Superior temporal gyrus (tissue), 1 donor: ENCODE data around the gene LSM14A.
"Not testable (repeated sequence)": the region's sequence is repeated elsewhere in the genome, so short reads cannot be mapped to it uniquely, and the experiment has no call there.

ENCODE experiments used
- DNase-seq: peaks from one replicate; pipeline ENCODE4 v3.0.0-alpha.2; 2016; ENCODE audit errors: extremely low spot score

Gene LSM14A

DNA sequence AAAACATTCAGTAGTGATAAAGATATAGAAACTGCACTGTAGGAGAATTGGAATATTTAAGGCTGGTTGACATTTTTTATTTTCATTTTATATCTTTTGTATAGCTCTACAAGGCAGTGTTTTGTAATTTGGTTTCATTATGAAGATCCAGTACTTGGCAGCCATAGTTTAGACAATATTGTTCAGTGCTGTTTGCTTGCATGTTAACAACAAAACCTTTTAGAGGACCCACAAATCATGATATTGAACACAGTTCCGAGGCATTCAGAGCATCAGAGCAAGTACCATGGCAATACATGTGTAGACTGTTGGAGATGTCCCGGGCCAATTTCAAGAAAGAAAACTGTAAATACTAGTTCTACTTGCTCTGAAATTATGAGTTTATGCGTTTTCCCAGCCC lies 56.5 kb downstream of the LSM14A start:
- DNase-seq = peak; percentile 58

DNA sequence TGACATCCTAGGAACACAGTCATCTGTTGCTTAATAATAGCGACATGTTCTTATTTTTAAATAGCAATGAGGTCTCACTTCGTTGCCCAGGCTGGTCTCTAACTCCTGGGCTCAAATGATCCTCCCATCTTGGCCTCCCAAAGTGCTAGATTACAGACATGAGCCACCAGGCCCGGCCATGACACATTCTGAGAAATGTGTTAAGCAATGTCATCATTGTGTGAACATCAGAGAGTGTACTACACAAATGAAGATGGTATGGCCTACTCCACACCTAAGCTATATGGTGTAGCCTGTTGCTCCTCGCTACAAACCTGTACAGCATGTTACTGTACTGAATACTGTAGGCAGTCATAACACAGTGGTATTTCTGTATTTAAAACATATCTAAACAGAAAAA lies 57.4 kb downstream of the LSM14A start:
- no peak for DNase-seq

DNA sequence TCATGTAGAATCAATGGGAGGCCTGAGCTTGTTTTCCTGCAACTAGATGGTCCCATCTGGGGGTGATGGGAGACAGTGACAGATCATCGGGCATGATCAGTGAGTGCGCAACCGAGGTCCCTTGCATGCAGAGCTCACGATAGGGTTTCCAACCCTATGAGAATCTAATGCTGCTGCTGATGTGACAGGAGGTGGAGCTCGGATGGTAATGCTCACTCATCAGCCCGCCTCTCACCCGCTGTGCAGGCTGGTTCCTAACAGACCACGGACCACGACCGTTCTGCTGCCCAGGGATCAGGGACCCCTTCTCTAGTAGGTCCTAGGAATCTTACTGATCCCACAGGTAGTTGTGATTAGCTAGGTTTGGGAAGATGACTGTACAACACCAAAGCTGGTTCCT lies 58.5 kb downstream of the LSM14A start:
- peak; percentile 59 for DNase-seq

DNA sequence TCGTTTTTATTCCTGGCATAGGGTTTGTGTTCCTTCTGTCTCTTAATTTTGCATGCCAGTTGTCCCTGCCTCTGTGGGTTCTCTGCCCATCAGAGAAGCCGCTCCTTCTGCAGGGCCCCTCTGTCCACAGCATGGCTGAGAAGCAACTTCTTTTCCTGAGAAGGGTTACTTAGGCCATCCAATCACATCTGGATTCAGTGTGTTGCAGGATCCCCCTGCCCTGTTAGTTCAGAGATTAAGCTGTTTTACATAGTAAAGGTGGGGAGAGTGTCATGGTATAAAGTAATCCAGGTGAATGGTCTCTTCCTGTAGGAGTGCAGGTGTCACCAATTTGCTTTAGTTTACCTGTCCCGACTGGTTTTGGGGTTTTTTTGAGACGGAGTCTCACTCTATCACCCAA lies 59.1 kb downstream of the LSM14A start:
- DNase-seq = no peak

- DNase-seq = peak; percentile 86
Measured at GRCh38 chr19:34232566-34233481, 60.5 kb downstream of the LSM14A start.

DNA sequence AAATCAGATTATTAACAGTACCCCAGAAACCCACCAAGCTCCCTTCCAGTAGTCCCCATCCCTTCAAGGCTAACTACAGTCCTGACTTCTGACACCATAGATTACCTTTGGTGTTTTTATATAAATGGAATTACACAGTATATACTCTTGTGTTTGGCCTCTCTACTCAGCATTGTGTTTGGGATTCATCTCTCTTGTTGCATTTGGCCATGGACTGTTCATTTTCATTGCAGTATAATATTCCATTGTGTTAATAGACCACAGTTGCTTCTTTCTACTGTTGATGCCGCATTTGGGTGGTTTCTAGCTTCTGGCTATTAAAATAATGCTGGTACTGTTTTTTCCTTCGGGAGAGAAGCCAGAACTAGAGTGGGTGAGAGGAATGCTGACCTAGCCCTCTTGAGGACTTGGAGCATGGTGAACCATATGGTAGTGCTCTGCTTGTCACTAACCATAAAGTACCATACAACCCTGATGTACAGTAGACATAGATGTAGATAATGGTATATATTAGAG lies 63.2 kb downstream of the LSM14A start:
- no peak for DNase-seq

GRCh38 chr19:34236035-34236987 lies 64.0 kb downstream of the LSM14A start:
- DNase-seq = peak; percentile 14

GRCh38 chr19:34237283-34237682 lies 65.0 kb downstream of the LSM14A start:
- no peak for DNase-seq

GRCh38 chr19:34237939-34238338 lies 65.6 kb downstream of the LSM14A start:
- DNase-seq = no peak

GRCh38 chr19:34241513-34242337 lies 69.4 kb downstream of the LSM14A start:
- DNase-seq = no peak

GRCh38 chr19:34243138-34243875 lies 71.0 kb downstream of the LSM14A start:
- not testable (repeated sequence) for DNase-seq

DNA sequence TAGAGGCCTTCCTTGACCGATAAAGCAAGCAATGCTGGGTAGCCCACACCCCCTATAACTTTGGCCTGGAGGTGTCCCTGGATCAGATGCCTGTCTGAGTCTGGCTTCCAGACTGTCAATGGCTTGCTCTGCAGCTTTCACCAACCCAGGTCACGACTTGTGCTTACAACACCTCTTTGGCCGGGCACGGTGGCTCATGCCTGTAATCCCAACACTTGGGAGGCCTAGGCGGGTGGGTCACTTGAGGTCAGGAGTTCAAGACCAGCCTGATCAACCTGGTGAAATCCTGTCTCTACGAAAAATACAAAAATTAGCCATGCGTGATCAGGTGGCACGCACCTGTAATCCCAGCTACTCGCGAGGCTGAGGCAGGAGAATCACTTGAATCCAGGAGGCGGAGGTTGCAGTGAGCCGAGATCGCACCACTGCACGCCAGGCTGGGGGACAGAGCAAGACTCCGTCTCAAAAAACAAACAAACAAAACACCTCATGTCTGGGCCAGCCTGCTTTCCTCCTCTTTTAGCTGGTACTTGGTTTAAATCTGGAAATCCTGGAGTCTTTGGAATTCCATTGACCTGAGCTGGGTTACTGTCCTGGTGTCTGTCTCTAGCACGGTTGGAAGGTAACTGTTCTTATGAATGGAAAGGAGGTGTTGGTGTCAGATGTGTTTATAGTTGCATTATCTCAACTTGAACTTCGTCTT lies 71.7 kb downstream of the LSM14A start:
- no peak for DNase-seq

DNA sequence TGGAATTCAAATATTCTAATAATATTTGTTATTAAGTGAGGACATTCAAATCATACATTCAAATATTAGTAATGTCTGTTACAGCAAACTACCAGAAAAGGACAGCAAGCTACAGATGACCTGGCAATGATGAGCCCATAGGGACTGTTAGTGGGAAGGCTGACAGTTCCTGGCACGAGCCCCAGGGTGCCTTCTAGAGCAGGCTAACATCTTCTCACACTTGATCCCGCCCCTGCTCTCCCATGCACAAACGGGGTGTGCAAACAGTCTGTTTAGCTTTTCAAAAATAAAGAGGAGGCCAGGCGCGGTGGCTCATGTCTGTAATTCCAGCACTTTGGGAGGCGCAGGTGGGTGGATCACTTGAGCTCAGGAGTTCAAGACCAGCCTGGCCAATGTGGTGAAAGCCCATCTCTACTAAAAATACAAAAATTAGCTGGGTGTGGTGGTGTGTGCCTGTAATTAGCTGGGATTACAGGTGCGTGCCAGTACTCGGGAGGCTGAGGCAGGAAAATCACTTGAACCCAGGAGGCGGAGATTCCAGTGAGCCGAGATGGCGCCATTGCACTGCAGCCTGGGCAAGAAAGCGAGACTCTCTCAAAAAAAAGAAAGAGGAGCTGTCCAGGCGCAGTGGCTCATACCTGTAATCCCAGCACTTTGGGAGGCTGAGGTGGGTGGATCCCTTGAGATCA lies 72.5 kb downstream of the LSM14A start:
- DNase-seq = no peak

DNA sequence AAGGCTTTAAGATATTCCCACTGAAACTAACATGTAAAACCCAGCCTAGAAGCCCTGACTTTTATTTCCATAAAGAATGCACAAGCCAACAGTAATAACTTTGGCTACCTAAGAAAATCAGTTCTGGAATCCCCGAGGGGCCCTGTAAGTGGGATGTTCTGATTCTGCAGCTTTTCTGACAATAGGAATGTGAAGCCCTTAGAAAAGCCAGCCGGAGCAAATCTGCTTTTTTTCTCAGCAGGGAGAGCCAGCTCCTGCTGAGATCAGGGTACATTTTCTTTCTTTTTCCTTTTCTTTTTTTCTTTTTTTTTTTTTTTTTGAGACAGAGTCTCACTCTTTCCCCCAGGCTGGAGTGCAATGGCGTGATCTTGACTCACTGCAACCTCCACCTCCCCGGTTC lies 74.0 kb downstream of the LSM14A start:
- DNase-seq = no peak

GRCh38 chr19:34248941-34249340 lies 76.6 kb downstream of the LSM14A start:
- no peak for DNase-seq

- not testable (repeated sequence) for DNase-seq
Measured at GRCh38 chr19:34253167-34253566, 80.9 kb downstream of the LSM14A start.

GRCh38 chr19:34253681-34254045 lies 81.4 kb downstream of the LSM14A start:
- not testable (repeated sequence) for DNase-seq

DNA sequence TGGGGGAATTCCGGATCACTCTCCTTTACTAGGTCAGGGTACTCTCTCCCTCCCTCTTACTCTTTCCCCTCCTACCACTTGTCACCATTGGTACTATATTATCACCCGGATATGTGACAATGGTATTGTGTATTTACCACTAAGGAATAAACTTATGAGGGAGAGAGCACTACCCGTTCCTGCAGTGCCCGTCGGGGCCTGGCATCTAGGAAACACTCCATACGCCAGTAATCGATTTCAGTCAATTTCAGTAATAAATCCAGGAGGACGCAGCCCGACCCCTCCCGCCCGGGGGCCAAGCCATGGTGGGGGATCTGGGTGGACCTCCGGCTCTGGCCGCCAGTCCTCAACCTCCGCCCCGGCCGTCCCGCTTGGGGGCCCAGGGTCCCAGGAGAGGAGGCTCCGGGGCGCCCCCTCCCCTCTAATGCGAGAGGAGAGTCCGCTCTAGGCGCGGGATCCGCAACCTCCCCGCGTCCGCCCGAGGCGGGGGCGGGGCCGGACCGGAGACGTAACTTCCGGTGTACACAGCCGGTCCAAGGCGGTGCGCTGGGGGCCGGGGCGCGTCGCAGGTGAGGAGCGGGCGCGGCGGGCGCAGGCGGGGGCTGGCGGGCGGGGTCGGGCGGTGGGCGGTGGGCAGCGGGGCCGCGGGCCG lies 81.9 kb downstream of the LSM14A start, which contains the start of gene GARRE1:
TSS of gene GARRE1 (plus strand) at position 509 of the 652 bp plus-strand sequence. CDS start 45,920 bp downstream, outside the sequence.
- peak; percentile 80 for DNase-seq
